ENCODE measurements around the gene SRSF8. TPM values are rescaled to one million over a fixed set of nuclear protein-coding genes. Genes with fewer than 3 reads are reported as not detected.

Gene SRSF8, protein sequence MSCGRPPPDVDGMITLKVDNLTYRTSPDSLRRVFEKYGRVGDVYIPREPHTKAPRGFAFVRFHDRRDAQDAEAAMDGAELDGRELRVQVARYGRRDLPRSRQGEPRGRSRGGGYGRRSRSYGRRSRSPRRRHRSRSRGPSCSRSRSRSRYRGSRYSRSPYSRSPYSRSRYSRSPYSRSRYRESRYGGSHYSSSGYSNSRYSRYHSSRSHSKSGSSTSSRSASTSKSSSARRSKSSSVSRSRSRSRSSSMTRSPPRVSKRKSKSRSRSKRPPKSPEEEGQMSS
- total RNA-seq: 20.9 and 24.8 TPM in 2 replicates

DNA sequence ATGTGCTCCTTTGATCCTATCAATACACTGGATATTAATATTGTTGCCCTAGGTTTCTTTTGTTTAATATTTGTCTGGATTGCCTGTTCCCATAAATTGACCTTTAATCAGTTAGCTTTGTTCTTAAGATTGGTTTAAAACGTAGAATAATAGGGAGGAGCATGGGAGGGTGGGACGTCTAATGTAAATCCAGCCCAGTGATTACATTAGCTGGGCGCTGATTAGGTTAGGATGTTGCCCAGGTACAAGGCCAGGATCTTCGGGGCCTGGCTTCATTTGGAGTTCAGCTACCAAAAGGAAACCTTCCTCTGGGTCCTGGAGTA is at the start of gene SRSF8:
Gene SRSF8, plus strand, starts transcription at position 204 of the 323 bp plus-strand sequence. CDS start 308 bp downstream, outside the sequence.

GRCh38 chr11:95024958-95025357 is 41.8 kb upstream of the SRSF8 start, which contains the start of gene KDM4E:
TSS of gene KDM4E (plus strand) at chr11:95025258. CDS start at chr11:95025558, 300 bp downstream.

GRCh38 chr11:95049122-95049521 is 17.6 kb upstream of the SRSF8 start, which contains the start of gene KDM4F:
TSS of gene KDM4F (plus strand) at chr11:95049422.

GRCh38 chr11:95089620-95090542 is 23.2 kb downstream of the SRSF8 start, which contains the start of gene ENDOD1:
TSS of gene ENDOD1 (plus strand) at chr11:95089846. CDS start at chr11:95089928, 82 bp downstream.

Other genes starting within 250 kb of the SRSF8 start
- 44.6 and 60.0 TPM in 2 replicates for gene CWC15, start 93.4 kb upstream of the SRSF8 start, total RNA-seq
- 1.0 and 1.1 TPM in 2 replicates for gene KDM4D, start 93.2 kb upstream of the SRSF8 start, total RNA-seq
- not detected in 2 replicates for gene KDM4E, start 41.7 kb upstream of the SRSF8 start, total RNA-seq
- not detected in 2 replicates for gene KDM4F, start 17.5 kb upstream of the SRSF8 start, total RNA-seq
- gene ENDOD1, start 22.9 kb downstream of the SRSF8 start, total RNA-seq: 46.0 and 65.3 TPM in 2 replicates
- 63.8 and 77.9 TPM in 2 replicates for gene SESN3, start 164.3 kb downstream of the SRSF8 start, total RNA-seq